Subcutaneous adipose tissue (tissue), 4 donors: ENCODE data around the gene KRT16. TPM values are rescaled to one million over a fixed set of nuclear protein-coding genes. Genes with fewer than 3 reads are reported as not detected.

Source experiments
- CTCF ChIP-seq: fragments of 450-650 bp; IDR thresholded peaks from one replicate; pipeline ENCODE4 v1.5.1; 2016; ENCODE audit warnings: low read depth, mild to moderate bottlenecking, control low read depth, antibody characterized with exemption, moderate library complexity
- total RNA-seq, 4 donors: library from RNA; depleted of rRNA; stranded (reverse); fragments of >200 nt; gene quantifications; one replicate each; pipeline ENCODE4 v1.1.0, GENCODE V29; 2016

KRT16 gene
- total RNA-seq, 4 donors from 2014 or later = 7.5 to 42.0 (median 30.4) TPM; not detected in 1

GRCh38 chr17:41578538-41578937 is 34.0 kb downstream of the KRT16 start:
- no peak for TF ChIP-seq CTCF

GRCh38 chr17:41575336-41575735 is 37.2 kb downstream of the KRT16 start:
- TF ChIP-seq CTCF = no peak

- TF ChIP-seq CTCF = no peak
Measured at GRCh38 chr17:41571561-41572434, 40.8 kb downstream of the KRT16 start, which contains the start of gene KRT9. TSS of gene KRT9 (minus strand) at chr17:41572059. CDS start at chr17:41571992, 67 bp downstream.

DNA sequence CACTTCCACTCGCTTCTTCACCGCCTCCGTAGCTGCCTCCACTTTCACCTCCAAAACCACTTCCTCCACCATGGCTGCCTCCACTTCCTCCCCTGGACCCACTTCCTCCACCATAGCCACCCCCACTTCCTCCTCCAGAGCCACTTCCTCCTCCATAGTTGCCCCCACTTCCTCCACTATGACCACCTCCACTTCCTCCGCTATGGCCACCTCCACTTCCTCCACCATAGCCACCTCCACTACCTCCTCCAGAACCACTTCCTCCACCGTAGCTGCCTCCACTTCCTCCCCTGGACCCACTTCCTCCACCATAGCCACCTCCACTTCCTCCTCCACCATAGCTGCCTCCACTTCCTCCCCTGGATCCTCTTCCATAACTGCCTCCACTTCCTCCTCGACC is 45.2 kb downstream of the KRT16 start:
- TF ChIP-seq CTCF = no peak

- no peak for TF ChIP-seq CTCF
Measured at GRCh38 chr17:41565338-41565737, 47.2 kb downstream of the KRT16 start.

- no peak for TF ChIP-seq CTCF
Measured at GRCh38 chr17:41563607-41564170, 48.9 kb downstream of the KRT16 start.

DNA sequence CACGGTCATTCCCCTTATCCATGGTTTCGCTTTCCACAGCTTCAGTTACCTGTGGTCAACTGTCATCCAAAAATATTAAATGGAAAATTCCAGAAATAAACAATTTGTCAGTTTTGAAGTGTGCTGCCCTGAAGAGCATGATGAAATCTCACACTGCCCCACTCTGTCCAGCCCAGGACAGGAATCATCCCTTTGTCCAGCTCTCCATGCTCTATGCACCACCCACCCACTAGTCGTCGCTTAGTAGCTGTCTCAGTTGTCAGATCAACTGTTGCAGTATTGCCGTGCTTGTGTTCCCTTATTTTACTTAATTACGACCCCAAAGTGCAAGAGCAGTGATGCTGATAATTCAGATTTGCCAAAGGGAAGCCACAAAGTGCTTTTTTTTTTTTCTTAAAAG is 51.0 kb downstream of the KRT16 start:
- no peak for TF ChIP-seq CTCF

Other genes with a start within 250 kb of the KRT16 start
- gene KRT33B, start 243.0 kb downstream of the KRT16 start, total RNA-seq = not detected
- gene KRT34, start 230.5 kb downstream of the KRT16 start, total RNA-seq = not detected
- gene KRT31, start 215.2 kb downstream of the KRT16 start, total RNA-seq = not detected
- not detected for gene KRT37, start 188.2 kb downstream of the KRT16 start, total RNA-seq
- not detected for gene KRT38, start 171.8 kb downstream of the KRT16 start, total RNA-seq
- gene KRT32, start 145.4 kb downstream of the KRT16 start, total RNA-seq = not detected
- gene KRT35, start 131.6 kb downstream of the KRT16 start, total RNA-seq = not detected
- not detected for gene KRT36, start 122.9 kb downstream of the KRT16 start, total RNA-seq
- gene KRT13, start 107.2 kb downstream of the KRT16 start, total RNA-seq = not detected
- not detected for gene KRT15, start 93.9 kb downstream of the KRT16 start, total RNA-seq
- gene KRT19, start 84.5 kb downstream of the KRT16 start, total RNA-seq = 1 to 10 TPM in 3 of 4 donors, not detected in 1; 1.7 to 9.6 (median 2.2) TPM
- gene KRT9, start 40.7 kb downstream of the KRT16 start, total RNA-seq = not detected
- gene KRT14, start 25.9 kb downstream of the KRT16 start, total RNA-seq = 1 to 10 TPM in 2 of 4 donors, not detected in 2; 2.0 to 2.1 TPM
- gene KRT17, start 11.8 kb upstream of the KRT16 start, total RNA-seq = not detected
- gene EIF1, start 76.1 kb upstream of the KRT16 start, total RNA-seq = 1,000 to 10,000 TPM in 1 of 4 donors, 100 to 1,000 TPM in 3; 563 to 1,496 (median 636) TPM
- not detected for gene GAST, start 99.6 kb upstream of the KRT16 start, total RNA-seq
- not detected for gene HAP1, start 121.9 kb upstream of the KRT16 start, total RNA-seq
- gene JUP, start 173.9 kb upstream of the KRT16 start, total RNA-seq = 10 to 100 TPM; 22.7 to 96.3 (median 57.6) TPM
- 1 to 10 TPM; 1.8 to 5.8 (median 5.0) TPM for gene P3H4, start 199.2 kb upstream of the KRT16 start, total RNA-seq
- gene FKBP10, start 200.2 kb upstream of the KRT16 start, total RNA-seq = 10 to 100 TPM; 13.7 to 34.8 (median 23.1) TPM
- 10 to 100 TPM; 26.7 to 54.4 (median 49.2) TPM for gene NT5C3B, start 223.5 kb upstream of the KRT16 start, total RNA-seq
- gene KLHL10, start 225.1 kb upstream of the KRT16 start, total RNA-seq = under 1 TPM in 3 of 4 donors, not detected in 1; 0.51 to 0.66 (median 0.57) TPM